Erythroblast (primary cell): ENCODE data around the gene ATF7IP2.

Source experiments
- GATA1 ChIP-seq: IDR thresholded peaks from 2 replicates; pipeline ENCODE4 v1.6.1; 2011; ENCODE audit warnings: low read depth, mild to moderate bottlenecking, control low read depth, low read length, moderate library complexity
- POLR2A ChIP-seq: IDR thresholded peaks from 2 replicates; pipeline ENCODE4 v1.6.1; 2011; ENCODE audit warnings: mild to moderate bottlenecking, low read length

DNA sequence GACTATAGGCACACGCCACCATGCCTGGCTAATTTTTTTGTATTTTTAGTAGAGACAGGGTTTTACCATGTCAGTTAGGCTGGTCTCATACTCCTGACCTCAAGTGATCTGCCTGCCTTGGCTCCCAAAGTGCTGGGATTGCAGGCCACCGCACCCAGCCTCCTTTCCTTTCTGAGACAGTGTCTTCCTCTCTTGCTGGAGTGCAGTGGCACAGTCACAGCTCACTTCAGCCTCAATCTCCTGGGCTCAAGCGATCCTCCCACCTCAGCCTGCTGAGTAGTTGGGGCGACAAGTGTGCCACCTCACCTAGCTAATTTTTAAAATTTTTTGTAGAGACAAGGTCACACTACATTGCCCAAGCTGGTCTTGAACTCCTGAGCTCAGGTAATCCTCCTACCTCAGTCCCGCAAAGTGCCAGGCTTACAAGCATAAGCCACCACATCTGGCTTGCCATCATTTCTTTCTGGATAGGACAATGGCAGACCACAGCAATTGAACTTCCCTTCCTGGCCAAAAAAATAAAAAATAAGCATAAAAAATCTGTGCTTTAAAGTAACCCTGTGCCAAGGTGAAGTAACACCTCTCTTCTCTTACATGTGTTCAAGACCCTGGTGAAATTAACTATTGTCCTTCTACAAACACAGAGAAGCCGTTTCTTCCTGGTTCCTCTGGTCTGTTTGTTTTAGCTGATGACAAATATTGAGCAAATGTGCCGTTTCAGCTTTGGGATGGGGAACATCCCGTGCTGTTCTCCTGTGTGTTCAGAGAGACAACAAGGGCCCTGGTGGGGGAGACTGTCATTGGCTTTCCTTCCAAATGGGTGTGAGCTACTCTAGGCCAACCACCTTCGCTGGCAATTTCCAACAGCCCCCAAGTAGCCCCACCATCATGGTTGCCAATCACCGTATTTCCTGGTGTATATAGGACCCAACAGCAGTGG, 134.3 kb downstream of the ATF7IP2 start:
- no peak for TF ChIP-seq POLR2A
- TF ChIP-seq GATA1: no peak
